GM13977 (cell line): ENCODE results near the gene PKP2.
A peak's percentile ranks its signal among the peaks of the same experiment; 100 is the strongest.

Experiments
- DNase-seq: peaks from one replicate; pipeline ENCODE4 v3.0.0; 2012; ENCODE audit warnings: low spot score
- CTCF ChIP-seq: IDR thresholded peaks from 2 replicates; pipeline ENCODE4 v1.5.1; 2012; ENCODE audit warnings: mild to moderate bottlenecking, control low read depth; ENCODE audit not compliant: insufficient read depth; ENCODE audit errors: extremely low read depth, missing control alignments
- in situ Hi-C: fragments of 300-500 bp; cut with MboI; formaldehyde crosslinking; loops from one replicate; pipeline ENCODE4 v1.12.0; 2022; ENCODE audit warnings: low sequenced_read_pairs, low pct_unique_long_range_greater_than_20kb, mixed read lengths, inconsistent platforms; ENCODE audit not compliant: unreplicated experiment

PKP2 gene

GRCh38 chr12:32906399-32907165, 10.0 kb upstream of the PKP2 start:
- no peak for TF ChIP-seq CTCF
- peak; percentile 54 for DNase-seq
- in situ Hi-C loops: loop anchor here (25.0 kb wide), 1 partner anchor 144 kb away; the partner anchor contains the start of gene YARS2

GRCh38 chr12:32903763-32904162, 7.2 kb upstream of the PKP2 start:
- TF ChIP-seq CTCF: no peak
- DNase-seq: no peak
- in situ Hi-C loops: loop anchor here (25.0 kb wide), 1 partner anchor 141 kb away; the partner anchor contains the start of gene YARS2

GRCh38 chr12:32903318-32903717, 6.7 kb upstream of the PKP2 start:
- DNase-seq: no peak
- in situ Hi-C loops: loop anchor here (25.0 kb wide), 1 partner anchor 141 kb away; the partner anchor contains the start of gene YARS2
- no peak for TF ChIP-seq CTCF

GRCh38 chr12:32902287-32902997, 5.9 kb upstream of the PKP2 start:
- DNase-seq: no peak
- in situ Hi-C loops: loop anchor here (25.0 kb wide), 1 partner anchor 140 kb away; the partner anchor contains the start of gene YARS2
- TF ChIP-seq CTCF: no peak

- in situ Hi-C loops: loop anchor here (25.0 kb wide), 1 partner anchor 139 kb away; the partner anchor contains the start of gene YARS2
- no peak for TF ChIP-seq CTCF
- no peak for DNase-seq
Measured at GRCh38 chr12:32901553-32901952, 5.0 kb upstream of the PKP2 start.

GRCh38 chr12:32897687-32898573, 1.4 kb upstream of the PKP2 start:
- in situ Hi-C loops: no loop called here
- no peak for DNase-seq
- TF ChIP-seq CTCF: no peak
